Stomach (tissue), 9 donors: Measurements from ENCODE around the gene PSME3IP1. TPM values are rescaled to one million over a fixed set of nuclear protein-coding genes. Genes with fewer than 3 reads are reported as not detected.
A peak's percentile ranks its signal among the peaks of the same experiment; 100 is the strongest.
"Not testable (repeated sequence)": the region's sequence is repeated elsewhere in the genome, so short reads cannot be mapped to it uniquely, and the experiment has no call there.

Experiments
- DNase-seq, 2 donors: peaks; one replicate each; pipeline versions ENCODE4 v3.0.0 to v3.0.0-alpha.2; 2013 to 2019
- H3K27ac ChIP-seq, 5 donors: fragments of 200-600 bp in 4 of 5; sonication (generic) in 4 of 5; one replicate each; pipeline ENCODE4 v1.5.1; 2013 to 2019; ENCODE audit warnings: mild to moderate bottlenecking in 1 of 5, moderate library complexity in 1 of 5
- H3K27me3 ChIP-seq, 3 donors: fragments of 200-600 bp; sonication (generic); one replicate each; pipeline ENCODE4 v1.5.1; 2017 to 2019; ENCODE audit warnings: mixed run types in 1 of 3
- H3K36me3 ChIP-seq, 4 donors: fragments of 200-600 bp; sonication (generic); 1 replicate in 3 of 4; 2 replicates in 1 of 4; pipeline ENCODE4 v1.5.1; 2016 to 2019
- H3K4me1 ChIP-seq, 4 donors: fragments of 200-600 bp; sonication (generic); one replicate each; pipeline ENCODE4 v1.5.1; 2016 to 2019
- H3K4me3 ChIP-seq, 4 donors: fragments of 200-600 bp; sonication (generic) in 3 of 4; one replicate each; pipeline ENCODE4 v1.5.1; 2016 to 2019; ENCODE audit warnings: mild to moderate bottlenecking in 1 of 4
- H3K9me3 ChIP-seq, 4 donors: fragments of 200-600 bp; sonication (generic); one replicate each; pipeline ENCODE4 v1.5.1; 2016 to 2019
- CTCF ChIP-seq, 7 experiments: fragments of 450-650 bp in 4 of 7; fragments of 200-600 bp in 3 of 7; sonication (generic) in 3 of 7; IDR thresholded peaks; one replicate each; pipeline ENCODE4 v1.5.1; 2016 to 2019; ENCODE audit warnings: antibody characterized with exemption in 7 of 7, control low read depth in 2 of 7, mild to moderate bottlenecking in 1 of 7
- EP300 ChIP-seq: sonication (generic); formaldehyde crosslinking; IDR thresholded peaks from one replicate; pipeline ENCODE4 v1.6.1; 2017; ENCODE audit warnings: antibody characterized with exemption
- POLR2A ChIP-seq, 4 donors: fragments of 450-650 bp; IDR thresholded peaks; one replicate each; pipeline ENCODE4 v1.6.1; 2016; ENCODE audit warnings: antibody characterized with exemption in 4 of 4, control low read depth in 2 of 4, mild to moderate bottlenecking in 1 of 4, moderate library complexity in 1 of 4
- POLR2AphosphoS5 ChIP-seq, 3 donors: sonication (generic); formaldehyde crosslinking; IDR thresholded peaks; one replicate each; pipeline ENCODE4 v1.6.1; 2016; ENCODE audit warnings: antibody characterized with exemption in 3 of 3
- WGBS, 5 donors: extraction: QIAGEN DNeasy Blood & Tissue Kit in 3 of 5; methylation state at CpG; one replicate each; pipeline versions ENCODE4 v1.1.5 to v1.1.7; 2013 to 2018; 5-methylcytosine and 5-hydroxymethylcytosine counted together
- intact Hi-C: fragments of 100-400 bp; cut with DNase I; formaldehyde crosslinking; loops from one replicate; pipeline ENCODE4 v1.15.1; 2023; ENCODE audit warnings: low total_unique reads
- polyA plus RNA-seq, 3 donors: library from polyadenylated mRNA; stranded (reverse); fragments of 200-250 nt; gene quantifications; one replicate each; pipeline ENCODE4 v1.2.3, GENCODE V29; 2013
- total RNA-seq, 5 donors: library from RNA; depleted of rRNA; stranded (reverse); fragments of >200 nt; gene quantifications; one replicate each; pipeline versions ENCODE4 v1.1.0 to v1.2.3, GENCODE V29; 2014 to 2016
- donor health status: healthy with polysubstance abuse.
- donor health status: Bipolar disorder and iron deficiency.
- donor health status: healthy.

PSME3IP1 gene
- total and polyA plus RNA-seq, 8 donors, result 37.4 to 104 (median 63.4) TPM

DNA sequence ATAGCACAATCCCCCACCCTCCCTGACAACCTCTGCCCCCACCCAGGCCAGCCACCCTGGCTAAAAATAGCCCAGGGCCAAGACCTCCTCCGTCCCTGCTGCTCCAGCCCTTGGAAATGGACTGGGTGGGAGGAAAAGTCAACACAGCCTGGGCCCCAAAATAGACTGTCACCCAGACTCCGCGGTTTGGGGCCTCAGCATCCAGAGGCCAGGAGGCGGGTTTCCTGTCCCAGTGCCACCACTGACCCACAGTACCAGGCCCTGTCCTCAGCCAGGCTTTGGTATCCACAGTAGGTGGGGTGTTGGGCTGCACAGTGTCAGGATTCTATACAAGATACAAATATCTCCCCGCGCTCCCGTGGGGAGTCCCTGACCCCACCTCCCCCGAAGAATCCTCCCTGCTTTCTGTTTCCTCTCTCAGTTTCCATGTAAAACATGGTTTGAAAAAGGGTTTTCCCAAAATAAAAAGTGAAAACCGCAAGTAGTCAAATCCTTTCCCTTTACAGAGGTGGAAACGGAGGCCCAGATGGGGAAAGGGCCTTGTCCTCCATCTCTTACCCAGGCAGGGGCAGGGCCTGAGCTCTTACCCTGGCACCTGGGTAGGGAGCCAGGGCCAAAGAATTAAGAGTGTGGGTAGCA, 73.3 kb downstream of the PSME3IP1 start:
- Histone ChIP-seq H3K36me3 (peaks cover 4 to 24% (median 21%) of the 10 kb centered on the region in 4 donors), H3K27ac (peak overlapping the region in 1 of 5 donors; percentile 3), H3K27me3 (no peaks in the 10 kb centered on the region), H3K9me3 (no peaks in the 10 kb centered on the region), H3K4me1 (peaks cover 3 to 14% (median 9%) of the 10 kb centered on the region in 4 donors), H3K4me3 (no peak overlapping the region)
- DNase-seq, result no peak
- no peak for TF ChIP-seq EP300
- TF ChIP-seq POLR2A (IDR thresholded peaks at IDR 0.05), result no peak
- TF ChIP-seq POLR2AphosphoS5 (IDR thresholded peaks at IDR 0.05), result no peak
- no peak for TF ChIP-seq CTCF (IDR thresholded peaks at IDR 0.05)
- intact Hi-C loops, result no loop called here
- WGBS, 5 donors, result 55 to 82% (median 75%) methylated on average over 10 of the region's 10 CpGs

DNA sequence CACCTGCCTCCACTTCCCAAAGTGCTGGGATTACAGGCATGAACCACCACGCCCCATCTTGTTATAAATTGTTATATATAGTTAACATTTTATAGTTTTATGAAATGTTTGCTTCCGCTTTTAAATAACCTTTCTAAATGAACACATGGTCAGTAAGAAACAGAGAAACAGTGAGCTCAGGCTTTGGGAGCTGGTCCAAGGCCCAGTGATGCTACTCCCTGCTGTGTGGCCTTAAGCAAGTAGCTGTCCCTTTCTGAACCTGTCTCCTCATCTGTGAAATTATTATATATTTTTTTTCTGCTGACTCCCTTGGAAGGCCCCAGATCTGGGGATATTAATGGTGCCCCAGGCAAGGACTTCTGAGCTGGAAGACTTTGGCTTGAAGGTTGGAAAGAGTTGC, 74.4 kb downstream of the PSME3IP1 start:
- Histone ChIP-seq H3K27me3 (no peaks in the 10 kb centered on the region), H3K9me3 (no peaks in the 10 kb centered on the region), H3K27ac (no peak overlapping the region), H3K4me3 (no peak overlapping the region), H3K36me3 (peaks cover 0 to 14% (median 11%) of the 10 kb centered on the region in 4 donors), H3K4me1 (peaks cover 3 to 19% (median 9%) of the 10 kb centered on the region in 4 donors)
- DNase-seq, result no peak
- no peak for TF ChIP-seq CTCF (IDR thresholded peaks at IDR 0.05)
- TF ChIP-seq POLR2A (IDR thresholded peaks at IDR 0.05), result no peak
- no peak for TF ChIP-seq EP300
- no peak for TF ChIP-seq POLR2AphosphoS5 (IDR thresholded peaks at IDR 0.05)
- intact Hi-C loops, result no loop called here
- WGBS, 5 donors, result 89 to 96% (median 93%) methylated on average over 2 of the region's 2 CpGs

DNA sequence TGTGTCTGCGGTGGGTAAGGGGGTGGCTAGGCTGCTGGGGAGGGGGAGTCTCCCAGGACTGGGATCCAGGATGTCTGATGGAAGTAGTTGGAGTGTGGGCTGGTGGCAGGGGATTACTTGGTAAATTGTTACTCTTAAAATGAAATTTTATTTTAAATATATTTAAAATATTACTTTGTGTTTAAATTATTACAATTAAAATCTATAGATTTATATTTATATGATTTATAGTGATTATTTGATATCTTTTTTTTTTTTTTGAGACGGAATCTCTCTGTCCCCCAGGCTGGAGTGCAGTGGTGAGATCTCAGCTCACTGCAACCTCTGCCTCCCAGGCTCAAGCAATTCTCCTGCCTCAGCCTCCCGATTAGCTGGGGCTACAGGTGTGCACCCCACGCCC, 74.9 kb downstream of the PSME3IP1 start:
- H3K4me1 ChIP-seq, result peaks cover 3 to 15% (median 8%) of the 10 kb centered on the region in 4 donors
- intact Hi-C loops, result no loop called here
- H3K27me3 ChIP-seq, result no peaks in the 10 kb centered on the region
- WGBS, 5 donors, result 93 to 98% (median 94%) methylated on average over 4 of the region's 4 CpGs
- H3K9me3 ChIP-seq, result no peaks in the 10 kb centered on the region
- H3K4me3 ChIP-seq, result no peak overlapping the region
- no peak overlapping the region for H3K27ac ChIP-seq
- no peak for DNase-seq
- peaks cover 0 to 14% (median 11%) of the 10 kb centered on the region in 4 donors for H3K36me3 ChIP-seq
- TF ChIP-seq EP300 (no peak), POLR2AphosphoS5 (IDR thresholded peaks at IDR 0.05) (no peak), POLR2A (IDR thresholded peaks at IDR 0.05) (no peak), CTCF (IDR thresholded peaks at IDR 0.05) (no peak)

GRCh38 chr16:57109259-57110105, 76.4 kb downstream of the PSME3IP1 start:
- DNase-seq, intact Hi-C loops, H3K27ac ChIP-seq, H3K4me3 ChIP-seq, H3K27me3 ChIP-seq, H3K9me3 ChIP-seq: not testable (repeated sequence)
- Histone ChIP-seq H3K36me3 (peaks cover 0 to 14% (median 11%) of the 10 kb centered on the region in 4 donors), H3K4me1 (peaks cover 0 to 14% (median 0%) of the 10 kb centered on the region in 4 donors)
- 85 to 90% (median 87%) methylated on average over 10 of the region's 10 CpGs for WGBS, 5 donors
